Epithelial cell of alveolus of lung (primary cell): ENCODE measurements around the gene LRRC4. TPM values are rescaled to one million over a fixed set of nuclear protein-coding genes. Genes with fewer than 3 reads are reported as not detected.

Source experiments
- total RNA-seq: library from RNA; depleted of rRNA; stranded (reverse); fragments of >200 nt; gene quantifications from 2 replicates; pipeline ENCODE4 v1.2.1, GENCODE V29; 2015

LRRC4 gene
- 0.16 TPM in 1 of 2 replicates, not detected in the other for total RNA-seq

DNA sequence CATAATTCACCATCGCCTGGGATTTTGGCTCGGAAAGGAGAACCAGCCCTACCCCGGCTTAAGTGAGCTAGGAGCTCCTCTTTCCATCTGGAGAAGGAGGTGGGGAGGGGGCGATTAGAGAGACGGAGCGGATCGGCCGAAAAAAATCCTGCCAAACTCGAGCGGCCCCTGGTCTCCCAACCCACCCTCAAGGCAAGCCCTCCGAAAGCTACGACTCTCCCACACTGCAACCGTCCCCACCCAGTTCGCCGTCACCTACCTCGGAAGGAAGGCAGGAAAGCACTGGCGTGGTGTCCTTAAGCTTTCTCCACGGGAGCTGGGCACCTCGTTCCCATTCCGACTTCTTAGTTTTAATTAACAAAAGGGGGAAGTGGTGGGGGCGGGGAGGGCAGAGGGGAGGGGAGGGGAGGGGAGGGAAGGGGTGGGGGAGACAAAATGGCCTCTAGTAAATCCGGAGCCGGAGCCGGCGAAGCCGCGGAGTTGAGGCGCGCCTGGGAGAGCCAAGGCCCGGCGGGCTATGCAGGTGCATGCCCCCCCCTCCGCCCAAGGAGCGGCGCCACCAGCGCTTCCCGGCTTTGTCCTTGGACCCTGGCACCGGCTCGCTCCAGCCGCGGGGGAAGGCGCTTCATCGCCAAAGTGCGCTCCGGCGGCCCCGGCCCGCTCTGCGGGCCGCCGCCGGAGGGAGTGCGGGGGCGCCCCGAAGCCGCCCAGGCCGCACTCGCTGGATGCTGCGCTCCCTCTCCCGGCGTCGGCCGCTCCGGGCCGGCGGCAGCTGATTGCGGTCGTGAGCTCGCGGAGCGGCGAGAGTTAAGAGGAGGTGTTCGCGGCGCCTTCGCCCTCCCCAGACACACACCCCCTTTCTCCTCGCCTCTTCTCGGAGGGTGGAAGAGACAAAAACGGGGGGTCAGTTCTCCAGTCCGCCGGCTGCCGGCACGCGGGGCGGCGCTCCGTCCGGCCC, at the start of gene LRRC4:
TSS of gene LRRC4 (minus strand) at position 784 of the 958 bp plus-strand sequence. CDS start 797 bp downstream, outside the sequence.

Other genes with a start within 250 kb of the LRRC4 start
- gene LEP, start 209.8 kb upstream of the LRRC4 start, total RNA-seq: not detected in 2 replicates